Gastrocnemius medialis (tissue), 4 donors: Measurements from ENCODE around the gene NR6A1.

ENCODE experiments used
- CTCF ChIP-seq, 5 experiments: fragments of 450-650 bp in 3 of 5; fragments of 200-600 bp in 2 of 5; sonication (generic) in 2 of 5; IDR thresholded peaks in 4 of 5; conservative IDR thresholded peaks in 1 of 5; 1 replicate in 4 of 5; 2 replicates in 1 of 5; pipeline ENCODE4 v1.5.1; 2016 to 2019; ENCODE audit warnings: antibody characterized with exemption in 5 of 5, mild to moderate bottlenecking in 3 of 5, moderate library complexity in 3 of 5
- POLR2A ChIP-seq, 2 donors: fragments of 450-650 bp; IDR thresholded peaks; one replicate each; pipeline ENCODE4 v1.6.1; 2017; ENCODE audit warnings: antibody characterized with exemption in 2 of 2, mild to moderate bottlenecking in 2 of 2, moderate library complexity in 2 of 2

GRCh38 chr9:124768750-124769548 lies 2.2 kb downstream of the NR6A1 start:
- TF ChIP-seq CTCF (IDR thresholded peaks at IDR 0.05 in 4 of 5, conservative IDR thresholded peaks at IDR 0.05 in 1 of 5) (no peak), POLR2A (IDR thresholded peaks at IDR 0.05) (no peak)
